ENCODE data around the gene C1QB.

C1QB gene

GRCh38 chr1:22627331-22627730, 25.7 kb upstream of the C1QB start:
- DNase-seq, result no peak
- H3K27me3 ChIP-seq (replicated peaks), result peaks cover 19% of the 10 kb centered on the region
- in situ Hi-C loops (cut with HindIII; ENCODE audit: low pct_ligation_motif_present, low sequenced_read_pairs), result no loop called here
- H3K4me3 ChIP-seq (ENCODE audit: low read depth, low read length), result no peak overlapping the region
- no peak overlapping the region for H3K27ac ChIP-seq
- no peaks in the 10 kb centered on the region for H3K36me3 ChIP-seq (replicated peaks)
- TF ChIP-seq CTCF (IDR thresholded peaks at IDR 0.05; ENCODE audit: low read depth, low read length, missing control alignments), result no peak

GRCh38 chr1:22628698-22629444, 24.2 kb upstream of the C1QB start:
- H3K27ac ChIP-seq, result no peak overlapping the region
- no peak for TF ChIP-seq CTCF (IDR thresholded peaks at IDR 0.05; ENCODE audit: low read depth, low read length, missing control alignments)
- H3K4me3 ChIP-seq (ENCODE audit: low read depth, low read length), result no peak overlapping the region
- no peaks in the 10 kb centered on the region for H3K36me3 ChIP-seq (replicated peaks)
- no peak for DNase-seq
- in situ Hi-C loops (cut with HindIII; ENCODE audit: low pct_ligation_motif_present, low sequenced_read_pairs), result no loop called here
- peaks cover 19% of the 10 kb centered on the region for H3K27me3 ChIP-seq (replicated peaks)

GRCh38 chr1:22629886-22630285, 23.1 kb upstream of the C1QB start:
- Histone ChIP-seq H3K36me3 (replicated peaks) (no peaks in the 10 kb centered on the region), H3K27me3 (replicated peaks) (peaks cover 22% of the 10 kb centered on the region), H3K4me3 (ENCODE audit: low read depth, low read length) (no peak overlapping the region), H3K27ac (no peak overlapping the region)
- no peak for TF ChIP-seq CTCF (IDR thresholded peaks at IDR 0.05; ENCODE audit: low read depth, low read length, missing control alignments)
- in situ Hi-C loops (cut with HindIII; ENCODE audit: low pct_ligation_motif_present, low sequenced_read_pairs), result no loop called here
- DNase-seq, result no peak

DNA sequence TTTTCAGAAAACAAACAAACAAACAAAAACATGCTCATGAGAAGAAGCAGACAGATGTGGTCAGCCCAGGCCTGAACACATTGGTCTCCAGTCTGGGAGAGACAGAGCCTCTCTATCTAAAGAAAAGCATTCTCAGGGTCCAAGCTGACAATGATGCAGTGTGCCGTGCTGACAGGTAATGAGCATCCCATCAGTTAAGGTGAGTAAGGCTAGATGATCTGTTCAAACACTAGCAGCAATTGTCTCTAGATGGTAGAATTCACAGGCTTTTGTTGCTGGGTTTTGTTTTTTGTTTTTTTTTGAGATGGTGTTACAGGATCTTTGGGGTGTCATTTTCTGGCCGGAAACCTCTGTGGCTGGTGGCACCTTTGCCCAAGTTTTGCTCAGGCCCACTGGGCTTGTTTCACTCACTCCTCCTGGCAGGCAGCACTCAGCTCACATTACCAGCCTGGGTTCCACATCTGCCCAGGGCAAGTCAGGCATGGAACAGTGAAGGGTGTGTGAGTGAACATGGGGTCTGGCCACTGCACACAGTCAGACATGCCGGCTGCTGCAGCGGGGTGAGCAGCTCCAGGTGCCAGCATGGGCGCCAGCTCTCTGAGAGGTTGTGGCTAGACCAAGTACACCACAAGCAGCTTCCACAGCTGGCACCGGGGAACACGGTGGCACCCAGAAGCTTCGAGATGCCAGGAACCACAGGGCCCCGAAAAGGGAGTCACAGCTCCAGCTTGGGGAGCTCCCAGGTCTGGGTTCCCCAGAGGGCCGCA, 19.2 kb upstream of the C1QB start:
- H3K27me3 ChIP-seq (replicated peaks), result peaks cover 3% of the 10 kb centered on the region
- no peak for TF ChIP-seq CTCF (IDR thresholded peaks at IDR 0.05; ENCODE audit: low read depth, low read length, missing control alignments)
- no peak overlapping the region for H3K27ac ChIP-seq
- DNase-seq, result no peak
- H3K4me3 ChIP-seq (ENCODE audit: low read depth, low read length), result no peak overlapping the region
- in situ Hi-C loops (cut with HindIII; ENCODE audit: low pct_ligation_motif_present, low sequenced_read_pairs), result no loop called here
- no peaks in the 10 kb centered on the region for H3K36me3 ChIP-seq (replicated peaks)

DNA sequence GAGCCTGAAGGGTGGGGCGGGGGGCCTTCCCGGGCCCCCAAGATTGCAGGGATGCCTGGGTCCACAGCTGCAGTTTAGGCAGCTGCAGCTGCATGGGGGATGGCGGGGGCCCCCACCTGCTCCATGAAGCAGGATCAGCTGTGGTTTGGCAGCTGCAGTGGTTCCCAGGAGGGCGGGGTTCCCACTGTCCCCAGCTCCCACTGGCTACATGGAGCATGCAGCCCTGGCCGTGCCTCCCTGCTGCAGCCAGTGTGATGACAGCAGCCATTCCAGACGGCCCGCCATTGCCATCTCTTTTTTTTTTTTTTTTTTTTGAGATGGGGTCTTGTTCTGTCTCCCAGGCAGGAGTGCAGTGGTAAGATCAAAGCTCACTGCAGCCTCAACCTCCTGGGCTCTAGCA, 17.6 kb upstream of the C1QB start:
- H3K36me3 ChIP-seq (replicated peaks), result no peaks in the 10 kb centered on the region
- in situ Hi-C loops (cut with HindIII; ENCODE audit: low pct_ligation_motif_present, low sequenced_read_pairs), result no loop called here
- peaks cover 3% of the 10 kb centered on the region for H3K27me3 ChIP-seq (replicated peaks)
- no peak for DNase-seq
- H3K4me3 ChIP-seq (ENCODE audit: low read depth, low read length), result no peak overlapping the region
- no peak for TF ChIP-seq CTCF (IDR thresholded peaks at IDR 0.05; ENCODE audit: low read depth, low read length, missing control alignments)
- H3K27ac ChIP-seq, result no peak overlapping the region

All from brain microvascular endothelial cell (primary cell).